IgD-negative memory B cell (primary cell): ENCODE measurements around the gene RNF180. TPM values are rescaled to one million over a fixed set of nuclear protein-coding genes. Genes with fewer than 3 reads are reported as not detected.
"Not testable (repeated sequence)": the region's sequence is repeated elsewhere in the genome, so short reads cannot be mapped to it uniquely, and the experiment has no call there.

Experiments used
- H3K27ac Mint-ChIP-seq, 3 donors: one replicate each; pipeline ENCODE4 v1.8.0; 2020 to 2022; ENCODE audit warnings: mild to moderate bottlenecking in 3 of 3, mixed read lengths in 3 of 3, moderate library complexity in 1 of 3
- H3K27me3 Mint-ChIP-seq: one replicate; pipeline ENCODE4 v1.8.0; 2021; ENCODE audit warnings: mixed read lengths
- H3K36me3 Mint-ChIP-seq: one replicate; pipeline ENCODE4 v1.8.0; 2020; ENCODE audit warnings: mild to moderate bottlenecking, mixed read lengths
- H3K4me1 Mint-ChIP-seq, 3 donors: one replicate each; pipeline ENCODE4 v1.8.0; 2020 to 2022; ENCODE audit warnings: mixed read lengths in 3 of 3, mild to moderate bottlenecking in 1 of 3
- H3K4me3 Mint-ChIP-seq, 4 donors: one replicate each; pipeline ENCODE4 v1.8.0; 2020 to 2022; ENCODE audit warnings: mild to moderate bottlenecking in 4 of 4, mixed read lengths in 4 of 4, moderate library complexity in 3 of 4
- H3K9me3 Mint-ChIP-seq, 3 donors: one replicate each; pipeline ENCODE4 v1.8.0; 2020 to 2021; ENCODE audit warnings: mixed read lengths in 3 of 3, mild to moderate bottlenecking in 1 of 3
- polyA plus RNA-seq: library from polyadenylated mRNA; unstranded; fragments of 300-500 nt; fragmentation: Illumina TruSeq; gene quantifications from one replicate; pipeline ENCODE4 v1.2.3, GENCODE V29; 2021

The RNF180 gene
- polyA plus RNA-seq, 1 donor from 2014 or later, result not detected

DNA sequence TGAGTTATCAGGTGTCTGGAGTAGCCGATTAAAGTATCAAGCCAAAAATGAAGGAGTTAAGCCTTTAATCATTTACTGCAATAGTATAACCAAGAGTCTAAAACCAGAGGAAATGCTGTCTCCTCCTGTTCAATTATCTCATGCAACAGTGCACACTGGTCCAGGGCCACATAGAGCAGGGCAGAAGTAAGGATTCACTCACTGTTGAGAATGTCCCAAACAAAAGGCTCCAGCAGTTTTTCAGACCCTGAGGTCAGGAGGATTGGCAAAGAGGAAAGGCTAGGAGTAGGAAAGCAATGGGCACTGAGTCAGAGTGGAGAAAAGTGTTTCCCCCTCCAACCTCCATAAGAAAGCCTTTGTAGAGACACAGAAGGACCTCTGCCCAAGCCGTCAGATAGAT lies 168.2 kb downstream of the RNF180 start:
- Mint-ChIP-seq H3K4me3 (no peak overlapping the region), H3K27me3 (no peaks in the 10 kb centered on the region), H3K4me1 (no peaks in the 10 kb centered on the region), H3K9me3 (peaks cover 0 to 4% (median 3%) of the 10 kb centered on the region in 3 donors), H3K27ac (no peak overlapping the region), H3K36me3 (peaks cover 1% of the 10 kb centered on the region)

DNA sequence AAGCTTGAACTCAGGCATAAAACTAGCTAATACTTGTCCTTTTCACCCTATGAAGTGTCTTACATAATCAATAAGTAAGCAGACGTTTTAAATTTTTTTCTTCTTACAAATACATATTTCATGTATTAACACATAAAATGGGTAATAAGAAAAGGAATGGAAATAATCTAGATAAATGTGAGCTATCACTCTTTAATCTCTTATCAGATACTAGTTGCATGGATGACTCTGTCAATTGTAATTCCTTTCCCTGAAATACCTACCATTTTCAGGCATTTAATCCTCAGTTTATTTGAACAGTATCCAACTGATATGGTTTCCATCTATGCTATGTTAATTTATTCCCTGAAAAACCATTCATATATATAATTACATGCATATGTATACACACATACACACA lies 174.1 kb downstream of the RNF180 start:
- peaks cover 1 to 5% (median 2%) of the 10 kb centered on the region in 3 donors for H3K9me3 Mint-ChIP-seq
- H3K27me3 Mint-ChIP-seq, result no peaks in the 10 kb centered on the region
- no peaks in the 10 kb centered on the region for H3K4me1 Mint-ChIP-seq
- H3K36me3 Mint-ChIP-seq, result peaks cover 1% of the 10 kb centered on the region
- H3K27ac Mint-ChIP-seq, result no peak overlapping the region
- H3K4me3 Mint-ChIP-seq, result no peak overlapping the region

DNA sequence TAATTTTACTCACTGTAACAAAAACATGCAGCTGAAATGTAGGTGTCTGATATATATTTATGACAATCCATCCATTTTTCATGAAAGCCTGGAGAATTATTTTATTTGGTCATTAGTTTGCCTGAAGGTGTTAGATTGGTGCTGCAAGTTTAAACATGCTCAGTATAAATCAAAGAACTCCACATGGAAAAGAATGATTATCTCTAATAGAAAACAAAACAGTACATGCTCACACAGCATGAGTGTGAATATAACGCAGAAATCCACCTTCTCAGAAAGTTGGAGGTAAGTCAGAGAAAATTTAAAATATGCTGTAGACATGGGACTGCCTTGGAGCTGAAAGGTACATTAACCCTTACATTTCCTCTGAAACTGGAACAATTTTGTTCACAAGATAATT lies 174.7 kb downstream of the RNF180 start:
- no peak overlapping the region for H3K4me3 Mint-ChIP-seq
- no peaks in the 10 kb centered on the region for H3K4me1 Mint-ChIP-seq
- no peaks in the 10 kb centered on the region for H3K27me3 Mint-ChIP-seq
- peaks cover 1 to 5% (median 2%) of the 10 kb centered on the region in 3 donors for H3K9me3 Mint-ChIP-seq
- H3K36me3 Mint-ChIP-seq, result peaks cover 1% of the 10 kb centered on the region
- no peak overlapping the region for H3K27ac Mint-ChIP-seq

DNA sequence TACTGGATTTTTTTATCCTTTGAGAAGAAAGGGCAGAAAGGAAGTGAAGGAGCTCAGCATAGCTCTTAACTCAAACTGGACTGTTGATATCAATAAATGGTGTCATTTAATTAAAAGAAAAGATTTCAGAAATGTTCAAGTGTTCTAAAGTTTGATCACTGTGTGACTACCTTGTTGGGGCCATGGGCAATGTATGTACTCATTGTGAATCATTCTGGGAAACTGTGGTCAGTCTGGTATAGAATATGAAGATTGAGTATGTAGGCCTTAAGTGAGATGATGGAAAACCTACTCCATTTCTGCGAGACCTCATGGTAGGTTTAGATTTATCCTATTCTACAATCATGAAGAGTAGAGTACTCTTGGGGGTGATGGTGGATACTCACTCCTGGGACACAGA lies 175.7 kb downstream of the RNF180 start:
- no peak overlapping the region for H3K4me3 Mint-ChIP-seq
- peaks cover 1% of the 10 kb centered on the region for H3K36me3 Mint-ChIP-seq
- H3K9me3 Mint-ChIP-seq, result peaks cover 1 to 5% (median 2%) of the 10 kb centered on the region in 3 donors
- H3K27me3 Mint-ChIP-seq, result no peaks in the 10 kb centered on the region
- H3K27ac Mint-ChIP-seq, result no peak overlapping the region
- H3K4me1 Mint-ChIP-seq, result no peaks in the 10 kb centered on the region

DNA sequence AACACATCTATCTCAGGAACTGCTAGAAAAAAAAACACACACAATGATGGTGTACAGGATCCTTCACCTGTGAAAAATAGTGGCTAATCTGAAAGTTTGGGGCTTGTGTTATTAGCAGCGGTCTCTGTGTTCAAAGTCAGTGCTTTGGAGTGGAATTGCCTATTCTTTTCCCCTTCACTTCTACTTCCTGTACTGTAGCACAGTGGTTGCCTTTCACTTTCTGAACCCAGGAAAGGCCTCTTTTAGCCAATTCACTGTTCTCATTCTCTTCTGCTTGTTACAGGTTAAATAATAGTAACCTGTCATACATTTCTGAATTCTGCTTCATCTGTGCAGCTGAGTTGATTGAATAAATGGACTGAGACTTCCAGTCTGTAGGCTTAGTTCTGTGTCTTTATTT lies 178.9 kb downstream of the RNF180 start:
- no peaks in the 10 kb centered on the region for H3K27me3 Mint-ChIP-seq
- peaks cover 0 to 5% (median 2%) of the 10 kb centered on the region in 3 donors for H3K9me3 Mint-ChIP-seq
- no peak overlapping the region for H3K27ac Mint-ChIP-seq
- H3K4me1 Mint-ChIP-seq, result no peaks in the 10 kb centered on the region
- H3K4me3 Mint-ChIP-seq, result no peak overlapping the region
- no peaks in the 10 kb centered on the region for H3K36me3 Mint-ChIP-seq

DNA sequence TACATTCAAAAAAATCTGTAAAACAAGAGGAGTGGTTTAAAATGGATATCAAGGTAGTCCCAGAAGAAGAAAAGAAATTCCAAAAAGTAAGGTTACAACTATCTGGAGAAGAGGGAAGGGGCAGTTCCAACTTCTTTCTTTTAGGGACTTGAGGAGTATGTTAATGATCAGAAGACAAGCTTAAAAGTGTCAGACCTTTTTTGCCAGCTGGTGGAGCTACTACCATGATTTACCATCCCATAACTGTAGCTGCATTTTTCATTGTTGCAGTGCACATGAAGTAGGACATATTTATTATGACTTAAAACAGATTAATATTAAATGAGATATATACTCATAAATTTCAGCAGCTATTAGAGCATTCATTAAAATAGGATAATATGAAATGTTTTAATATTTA lies 181.7 kb downstream of the RNF180 start:
- H3K4me3 Mint-ChIP-seq, result no peak overlapping the region
- no peak overlapping the region for H3K27ac Mint-ChIP-seq
- H3K9me3 Mint-ChIP-seq, result peaks cover 0 to 2% (median 0%) of the 10 kb centered on the region in 3 donors
- no peaks in the 10 kb centered on the region for H3K27me3 Mint-ChIP-seq
- no peaks in the 10 kb centered on the region for H3K4me1 Mint-ChIP-seq
- H3K36me3 Mint-ChIP-seq, result no peaks in the 10 kb centered on the region

DNA sequence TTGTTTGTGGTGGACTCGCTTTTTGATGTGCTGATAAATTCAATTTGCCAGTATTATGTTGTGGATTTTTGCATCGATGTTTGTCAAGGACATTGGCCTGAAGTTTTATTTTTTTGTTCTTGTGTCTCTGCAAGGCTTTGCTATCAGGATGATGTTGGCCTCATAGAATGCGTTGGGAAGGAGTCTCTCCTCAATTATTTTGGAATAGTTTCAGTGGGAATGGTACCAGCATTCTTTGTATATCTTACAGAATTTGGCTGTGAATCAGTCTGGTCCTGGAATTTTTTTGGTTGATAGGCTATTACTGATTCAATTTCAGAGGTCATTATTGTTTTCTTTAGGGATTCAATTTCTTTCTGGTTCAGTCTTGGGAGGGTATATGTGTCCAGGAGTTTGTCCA lies 198.8 kb downstream of the RNF180 start:
- no peak overlapping the region for H3K4me3 Mint-ChIP-seq
- peaks cover 2 to 26% (median 4%) of the 10 kb centered on the region in 3 donors for H3K9me3 Mint-ChIP-seq
- no peaks in the 10 kb centered on the region for H3K36me3 Mint-ChIP-seq
- H3K27me3 Mint-ChIP-seq, result no peaks in the 10 kb centered on the region
- no peaks in the 10 kb centered on the region for H3K4me1 Mint-ChIP-seq
- no peak overlapping the region for H3K27ac Mint-ChIP-seq

DNA sequence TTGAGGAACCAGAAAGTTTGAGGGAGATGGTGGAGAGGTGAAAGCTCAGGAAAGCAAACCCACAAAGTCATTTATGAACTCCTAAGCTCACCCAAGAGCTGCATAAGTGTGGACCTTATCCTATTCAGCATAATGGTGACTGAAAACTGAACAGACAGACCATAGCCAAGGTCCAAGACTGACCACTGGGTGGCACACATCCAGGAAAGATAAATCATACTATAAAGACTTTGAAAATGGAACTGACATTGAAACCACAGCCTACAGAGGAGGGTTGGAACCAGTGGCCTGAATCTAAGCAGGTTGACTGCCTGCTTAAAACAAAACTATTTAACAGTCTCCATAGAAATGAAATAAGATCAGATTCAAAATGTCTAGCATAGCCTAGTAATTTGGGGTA lies 219.1 kb downstream of the RNF180 start:
- Mint-ChIP-seq H3K4me3 (no peak overlapping the region), H3K36me3 (peaks cover 1% of the 10 kb centered on the region), H3K9me3 (peaks cover 0 to 2% (median 0%) of the 10 kb centered on the region in 3 donors), H3K27ac (no peak overlapping the region), H3K4me1 (no peaks in the 10 kb centered on the region), H3K27me3 (no peaks in the 10 kb centered on the region)

DNA sequence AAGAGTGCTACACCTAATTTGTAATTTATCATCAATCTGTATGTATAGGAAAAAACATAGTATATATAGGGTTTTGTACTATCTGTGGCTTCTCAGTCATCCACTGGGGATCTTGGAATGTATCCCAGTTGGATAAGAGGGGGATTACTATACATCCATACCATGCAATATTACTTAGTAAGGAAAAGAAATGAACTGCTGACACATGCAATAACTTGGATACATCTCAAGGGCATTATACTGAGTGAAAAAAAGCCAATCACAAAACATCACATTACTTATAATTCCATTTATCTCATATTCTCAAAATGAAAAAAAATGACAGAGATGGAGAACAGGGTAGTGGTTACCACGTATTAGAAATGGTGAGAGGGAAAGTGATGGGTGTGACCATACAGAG lies 231.9 kb downstream of the RNF180 start:
- no peak overlapping the region for H3K27ac Mint-ChIP-seq
- H3K9me3 Mint-ChIP-seq, result peaks cover 3 to 21% (median 4%) of the 10 kb centered on the region in 3 donors
- H3K27me3 Mint-ChIP-seq, result no peaks in the 10 kb centered on the region
- no peaks in the 10 kb centered on the region for H3K36me3 Mint-ChIP-seq
- peaks cover 0 to 1% (median 0%) of the 10 kb centered on the region in 3 donors for H3K4me1 Mint-ChIP-seq
- no peak overlapping the region for H3K4me3 Mint-ChIP-seq

DNA sequence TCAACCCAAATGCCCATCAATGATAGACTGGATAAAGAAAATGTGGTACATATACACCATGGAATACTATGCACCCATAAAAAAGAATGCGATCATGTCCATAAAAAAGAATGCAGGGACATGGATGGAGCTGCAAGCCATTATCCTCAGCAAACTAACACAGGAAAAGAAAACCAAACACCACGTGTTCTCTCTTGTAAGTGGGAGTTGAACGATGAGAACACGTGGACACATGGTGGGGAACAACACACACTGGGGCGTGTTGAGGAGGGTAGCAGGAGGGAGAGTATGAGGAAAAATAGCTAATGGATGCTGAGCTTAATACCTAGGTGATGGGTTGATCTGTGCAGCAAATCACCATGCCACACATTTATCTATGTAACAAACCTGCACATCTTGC lies 233.1 kb downstream of the RNF180 start:
- H3K4me3 Mint-ChIP-seq, H3K36me3 Mint-ChIP-seq, H3K27me3 Mint-ChIP-seq, H3K27ac Mint-ChIP-seq, H3K4me1 Mint-ChIP-seq: not testable (repeated sequence)
- peaks cover 3 to 21% (median 4%) of the 10 kb centered on the region in 3 donors for H3K9me3 Mint-ChIP-seq

DNA sequence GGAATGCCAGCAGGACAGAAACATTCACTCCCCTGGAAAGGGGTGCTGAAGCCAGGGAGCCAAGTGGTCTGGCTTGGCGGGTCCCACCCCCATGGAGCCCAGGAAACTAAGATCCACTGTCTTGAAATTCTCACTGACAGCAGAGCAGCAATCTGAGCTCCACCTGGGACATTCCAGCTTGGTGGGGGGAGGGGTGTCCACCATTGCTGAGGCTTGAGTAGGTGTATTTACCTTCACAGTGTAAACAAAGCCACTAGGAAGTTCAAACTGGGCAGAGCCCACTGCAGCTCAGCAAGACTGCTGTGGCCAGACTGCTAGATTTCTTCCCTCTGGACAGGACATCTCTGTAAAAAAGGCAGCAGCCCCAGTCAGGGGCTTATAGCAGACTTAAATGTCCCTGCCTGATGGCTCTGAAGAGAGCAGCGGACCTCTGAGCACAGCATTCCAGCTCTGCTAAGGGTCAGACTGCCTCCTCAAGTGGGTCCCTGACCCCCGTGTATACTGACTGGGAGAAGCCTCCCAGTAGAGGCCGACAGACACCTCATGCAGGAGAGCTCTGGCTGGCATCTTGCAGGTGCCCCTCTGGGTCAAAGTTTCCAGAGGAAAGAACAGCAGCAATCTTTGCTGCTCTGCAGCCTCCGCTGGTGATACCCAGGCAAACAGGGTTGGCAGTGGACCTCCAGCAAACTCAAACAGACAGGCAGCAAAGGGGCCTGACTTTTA lies 241.6 kb downstream of the RNF180 start:
- not testable (repeated sequence) for H3K27me3 Mint-ChIP-seq, H3K36me3 Mint-ChIP-seq, H3K4me1 Mint-ChIP-seq, H3K4me3 Mint-ChIP-seq, H3K27ac Mint-ChIP-seq
- H3K9me3 Mint-ChIP-seq, result peaks cover 5 to 21% (median 8%) of the 10 kb centered on the region in 3 donors

DNA sequence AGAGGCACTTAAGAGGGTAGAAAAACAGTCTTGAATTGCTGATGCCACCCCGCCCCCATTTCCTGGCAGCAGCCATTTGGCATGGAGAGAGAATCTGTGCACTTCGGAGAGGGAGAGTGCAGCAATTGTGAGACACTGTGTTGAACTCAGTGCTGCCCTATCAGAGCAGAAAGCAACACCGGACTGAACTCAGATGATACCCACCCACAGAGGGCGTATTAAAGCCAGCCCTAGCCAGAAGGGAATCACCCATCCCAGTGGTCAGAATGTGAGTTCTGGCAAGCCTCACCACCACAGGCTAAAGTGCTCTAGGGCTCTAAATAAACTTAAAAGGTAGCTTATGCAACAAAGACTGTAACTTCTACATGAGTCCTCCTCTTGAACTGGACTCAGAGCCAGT lies 251.7 kb downstream of the RNF180 start:
- no peak overlapping the region for H3K27ac Mint-ChIP-seq
- H3K4me1 Mint-ChIP-seq, result no peaks in the 10 kb centered on the region
- H3K36me3 Mint-ChIP-seq, result no peaks in the 10 kb centered on the region
- no peak overlapping the region for H3K4me3 Mint-ChIP-seq
- no peaks in the 10 kb centered on the region for H3K27me3 Mint-ChIP-seq
- peaks cover 0 to 2% (median 0%) of the 10 kb centered on the region in 3 donors for H3K9me3 Mint-ChIP-seq

DNA sequence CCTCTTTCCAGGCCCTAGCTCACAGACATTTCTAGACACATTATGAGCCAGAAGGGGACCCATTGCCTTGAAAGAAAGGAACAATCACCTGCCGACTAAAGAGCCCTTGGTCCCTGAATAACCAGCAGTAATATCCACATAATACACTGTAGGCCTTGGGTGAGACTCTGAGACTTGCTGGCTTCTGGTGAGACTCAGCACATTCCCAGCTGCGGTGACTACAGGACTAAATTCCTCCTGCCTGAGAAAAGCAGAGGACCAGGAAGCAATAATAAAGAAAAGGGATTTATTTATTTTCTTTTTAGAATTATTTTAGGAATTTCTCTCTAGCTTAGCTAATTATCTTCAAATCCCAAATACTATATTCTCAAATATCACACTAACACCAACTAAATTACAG lies 252.4 kb downstream of the RNF180 start:
- Mint-ChIP-seq H3K4me1 (no peaks in the 10 kb centered on the region), H3K36me3 (no peaks in the 10 kb centered on the region), H3K27me3 (no peaks in the 10 kb centered on the region), H3K4me3 (no peak overlapping the region), H3K9me3 (peaks cover 0 to 5% (median 2%) of the 10 kb centered on the region in 3 donors), H3K27ac (no peak overlapping the region)
